Daoy (cell line): ENCODE data around the gene NLK. TPM values are rescaled to one million over a fixed set of nuclear protein-coding genes. Genes with fewer than 3 reads are reported as not detected.
"Not testable (repeated sequence)": the region's sequence is repeated elsewhere in the genome, so short reads cannot be mapped to it uniquely, and the experiment has no call there.

Experiments
- DNase-seq: peaks from one replicate; pipeline ENCODE4 v3.0.0-alpha.2; 2015; ENCODE audit warnings: low read depth
- total RNA-seq: library from RNA; depleted of rRNA; stranded (reverse); fragments of >200 nt; shearing (Covaris generic); gene quantifications from 2 replicates; pipeline ENCODE4 v1.2.3, GENCODE V29; 2014

The NLK gene
- total RNA-seq, 1 experiment from 2014 or later, result 15.8 TPM

DNA sequence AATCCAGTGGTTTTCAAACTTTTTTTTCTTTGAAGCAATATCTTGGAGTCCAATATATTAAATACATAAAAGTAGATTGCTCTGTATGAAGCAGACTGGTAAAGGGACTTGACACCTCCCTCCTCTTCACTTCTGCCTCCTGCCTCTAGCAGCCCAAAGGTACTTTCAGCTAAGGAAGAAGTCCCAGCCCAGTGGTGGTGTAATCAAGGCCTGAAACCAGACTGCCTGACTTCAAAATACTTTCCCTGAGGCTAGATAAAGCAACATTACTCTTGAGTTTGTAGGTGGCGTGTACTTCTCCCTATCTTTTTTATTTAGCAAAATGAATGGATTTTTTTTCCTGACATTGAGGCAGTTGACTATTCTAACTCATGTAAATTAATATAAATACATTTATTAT, 154.2 kb downstream of the NLK start:
- no peak for DNase-seq

GRCh38 chr17:28199115-28199514, 156.6 kb downstream of the NLK start:
- no peak for DNase-seq

DNA sequence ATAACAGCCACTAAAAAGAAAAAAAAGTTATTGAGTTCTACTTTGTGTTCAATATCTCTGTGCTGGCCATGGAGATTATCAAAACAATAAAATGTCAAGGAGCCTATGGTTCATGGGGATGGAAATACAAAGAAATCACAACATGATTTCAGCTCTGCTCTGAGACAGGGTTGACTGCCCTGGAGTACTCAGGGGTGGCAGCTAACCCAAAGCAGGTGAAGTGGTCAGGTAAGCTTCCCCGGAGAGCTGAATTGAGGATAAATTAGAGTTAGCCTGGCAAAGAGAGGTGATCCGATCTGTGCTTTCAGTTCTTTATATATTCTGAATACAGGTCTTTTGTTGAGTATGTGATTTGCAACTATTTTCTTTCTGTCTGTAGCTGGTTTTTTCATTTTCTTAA, 157.3 kb downstream of the NLK start:
- no peak for DNase-seq

DNA sequence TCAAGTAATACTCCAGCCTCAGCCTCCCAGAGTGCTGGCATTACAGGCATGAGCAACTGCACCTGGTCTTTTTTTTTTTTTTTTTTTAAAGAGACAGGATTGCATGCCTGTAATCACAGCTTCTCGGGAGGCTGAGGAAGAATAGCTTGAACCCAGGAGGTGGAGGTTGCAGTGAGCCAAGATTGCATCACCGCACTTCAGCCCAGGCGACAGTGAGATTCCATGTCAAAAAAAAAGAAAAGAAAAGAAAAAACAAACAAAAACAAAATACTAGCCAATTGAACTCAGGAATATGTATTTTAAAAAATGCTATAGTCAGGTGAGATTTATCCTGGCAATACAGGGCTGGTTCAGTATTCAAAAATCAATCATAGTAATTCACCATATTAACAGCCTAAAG, 158.8 kb downstream of the NLK start:
- no peak for DNase-seq

GRCh38 chr17:28204244-28204643, 161.8 kb downstream of the NLK start:
- DNase-seq, result no peak

DNA sequence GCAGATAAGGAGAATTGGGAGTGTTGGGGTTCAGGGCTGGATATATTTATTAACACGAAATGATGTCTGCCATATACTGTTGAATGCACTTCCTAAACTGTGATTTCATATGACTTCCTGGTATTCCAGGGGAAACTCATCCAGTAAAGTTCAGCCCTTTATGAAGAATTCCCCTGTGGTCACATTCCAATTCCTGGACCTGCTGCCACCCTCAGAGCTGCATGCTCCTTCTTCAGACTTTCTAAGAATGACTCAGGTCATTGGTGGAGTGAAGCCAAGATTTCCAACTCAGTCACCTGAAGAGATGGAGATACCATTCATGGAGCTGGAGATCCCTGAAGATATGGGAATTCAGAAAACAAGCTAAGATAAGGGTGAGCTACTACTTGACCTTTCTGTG, 162.3 kb downstream of the NLK start:
- peak; percentile 54 for DNase-seq

DNA sequence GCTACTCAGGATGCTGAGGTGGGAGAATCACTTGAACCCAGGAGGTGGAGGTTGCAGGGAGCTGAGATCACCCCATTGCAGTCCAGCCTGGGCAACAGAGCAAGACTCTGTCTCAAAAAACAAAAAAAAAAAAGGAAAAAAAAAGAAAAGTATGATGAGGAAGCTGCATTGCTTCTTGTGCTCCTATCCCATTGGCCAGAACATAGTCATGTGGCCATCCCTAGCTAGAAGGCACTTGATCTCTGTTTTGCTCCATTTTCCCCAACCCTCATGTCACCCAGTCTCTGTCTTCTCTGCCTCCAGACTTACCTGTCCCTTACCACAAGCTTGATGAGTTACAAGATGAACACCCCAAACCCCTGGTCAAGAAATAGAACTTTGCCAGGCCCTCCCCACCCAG, 163.8 kb downstream of the NLK start:
- no peak for DNase-seq

GRCh38 chr17:28211811-28212210, 169.3 kb downstream of the NLK start:
- DNase-seq, result no peak

DNA sequence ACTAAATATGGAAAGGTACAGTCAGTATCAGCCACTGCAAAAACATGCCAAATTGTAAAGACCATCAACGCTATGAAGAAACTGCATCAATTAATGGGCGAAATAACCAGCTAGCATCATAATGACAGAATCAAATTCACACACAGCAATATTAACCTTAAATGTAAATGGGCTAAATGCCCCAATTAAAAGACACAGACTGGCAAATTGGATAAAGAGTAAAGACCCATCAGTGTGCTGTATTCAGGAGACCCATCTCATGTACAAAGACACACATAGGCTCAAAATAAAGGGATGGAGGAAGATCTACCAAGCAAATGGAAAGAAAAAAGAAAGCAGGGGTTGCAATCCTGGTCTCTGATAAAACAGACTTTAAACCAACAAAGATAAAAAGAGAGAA, 171.1 kb downstream of the NLK start:
- not testable (repeated sequence) for DNase-seq

DNA sequence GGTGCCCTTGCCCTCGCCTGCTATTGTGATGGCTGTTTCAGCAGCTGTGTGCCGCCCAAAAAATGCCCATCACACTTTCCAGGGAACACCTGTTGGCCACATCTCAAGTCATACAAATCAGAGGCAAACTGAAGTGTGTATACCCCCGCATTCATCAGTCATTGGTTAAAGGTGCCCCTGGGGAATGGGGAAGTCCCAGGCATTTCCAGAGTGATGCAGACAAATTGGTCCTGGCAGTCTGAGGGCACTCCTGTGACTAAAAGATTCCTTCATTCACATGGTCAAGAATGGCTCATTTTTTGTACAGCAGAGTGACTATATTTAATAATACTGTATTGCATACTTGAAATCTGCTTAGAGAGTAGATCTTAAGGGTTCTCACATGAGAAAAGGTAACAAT, 173.6 kb downstream of the NLK start:
- peak; percentile 39 for DNase-seq

GRCh38 chr17:28216528-28216927, 174.1 kb downstream of the NLK start:
- peak; percentile 69 for DNase-seq

- DNase-seq, result peak; percentile 30
Measured at GRCh38 chr17:28219771-28220170, 177.3 kb downstream of the NLK start.

- peak; percentile 32 for DNase-seq
Measured at GRCh38 chr17:28221751-28222414, 179.4 kb downstream of the NLK start.

DNA sequence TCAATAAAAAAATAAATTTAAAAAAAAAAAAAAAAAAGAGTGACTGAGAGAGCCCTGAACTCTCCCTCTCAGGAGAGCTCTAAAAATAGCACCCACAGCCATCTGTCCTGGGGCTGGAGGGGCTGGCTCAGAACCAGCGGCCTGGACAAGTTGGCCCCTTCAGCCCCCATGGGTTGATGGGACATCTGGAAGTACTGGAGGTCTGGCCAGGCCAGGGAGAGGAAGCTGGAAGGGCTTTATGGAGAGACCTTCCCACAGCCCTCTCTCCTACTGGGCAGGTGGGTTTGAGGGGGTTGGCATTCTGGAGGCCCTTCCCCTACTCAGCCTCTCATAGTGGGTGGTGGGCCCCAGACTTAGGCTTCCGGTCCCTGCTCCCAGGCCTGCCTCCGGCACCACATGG, 182.8 kb downstream of the NLK start:
- no peak for DNase-seq

DNA sequence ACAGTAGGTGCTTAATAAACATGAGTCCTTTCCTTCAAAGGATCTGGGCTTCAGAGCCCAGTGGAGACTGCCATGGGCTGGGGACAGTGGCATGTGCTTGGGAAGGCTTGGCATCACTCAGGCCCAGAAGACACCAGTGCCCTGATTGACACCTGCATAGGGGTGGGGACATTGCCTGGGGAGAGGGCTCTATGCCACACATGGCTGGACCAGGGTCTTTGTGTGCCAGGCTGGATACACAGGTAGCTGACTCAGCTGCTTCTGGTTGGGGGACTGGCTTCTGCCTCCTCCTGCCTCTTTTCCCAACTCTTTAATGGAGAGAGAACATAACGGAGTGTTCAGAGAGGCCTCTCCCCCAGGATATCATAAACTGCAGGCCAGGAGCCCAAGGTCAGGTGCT, 183.4 kb downstream of the NLK start:
- no peak for DNase-seq

DNA sequence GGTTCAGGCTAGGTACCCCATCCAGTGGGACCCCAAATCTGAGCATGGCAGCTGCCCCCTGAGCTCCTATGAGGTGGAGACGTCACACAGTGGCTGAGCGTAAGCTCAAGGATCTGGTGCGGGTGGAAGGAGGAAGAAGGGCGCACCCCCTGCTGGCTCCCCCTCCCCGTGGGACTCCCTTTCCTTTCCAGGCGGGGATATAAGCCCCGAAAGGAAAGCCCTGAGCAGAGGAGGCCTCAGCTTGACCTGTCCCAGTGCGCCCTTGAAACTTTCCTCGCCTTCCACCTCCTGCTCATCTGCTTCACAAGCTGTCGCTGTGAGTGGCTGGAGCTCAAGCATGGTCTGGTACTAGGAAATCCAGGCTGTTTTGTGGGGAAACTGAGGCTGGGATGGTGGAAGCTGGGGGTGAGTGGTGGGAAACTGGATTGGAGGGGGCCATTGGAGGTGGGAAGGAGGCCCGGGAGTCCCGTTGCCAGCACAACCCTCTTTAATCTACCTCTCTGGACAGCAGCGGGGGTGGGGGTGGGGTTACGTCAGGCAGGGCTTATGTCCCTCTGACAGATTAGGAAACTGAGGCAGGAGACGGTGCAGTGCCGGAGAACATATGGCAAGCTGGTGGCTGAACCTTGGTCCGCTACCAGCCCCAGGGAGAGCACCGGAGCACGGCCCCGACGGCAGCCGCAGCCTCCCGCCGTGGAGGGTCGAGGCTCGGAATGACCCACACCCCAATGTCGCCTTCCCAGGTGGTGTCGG, 184.3 kb downstream of the NLK start:
- no peak for DNase-seq

- DNase-seq, result peak; percentile 84
Measured at GRCh38 chr17:28227316-28228108, 185.0 kb downstream of the NLK start.

DNA sequence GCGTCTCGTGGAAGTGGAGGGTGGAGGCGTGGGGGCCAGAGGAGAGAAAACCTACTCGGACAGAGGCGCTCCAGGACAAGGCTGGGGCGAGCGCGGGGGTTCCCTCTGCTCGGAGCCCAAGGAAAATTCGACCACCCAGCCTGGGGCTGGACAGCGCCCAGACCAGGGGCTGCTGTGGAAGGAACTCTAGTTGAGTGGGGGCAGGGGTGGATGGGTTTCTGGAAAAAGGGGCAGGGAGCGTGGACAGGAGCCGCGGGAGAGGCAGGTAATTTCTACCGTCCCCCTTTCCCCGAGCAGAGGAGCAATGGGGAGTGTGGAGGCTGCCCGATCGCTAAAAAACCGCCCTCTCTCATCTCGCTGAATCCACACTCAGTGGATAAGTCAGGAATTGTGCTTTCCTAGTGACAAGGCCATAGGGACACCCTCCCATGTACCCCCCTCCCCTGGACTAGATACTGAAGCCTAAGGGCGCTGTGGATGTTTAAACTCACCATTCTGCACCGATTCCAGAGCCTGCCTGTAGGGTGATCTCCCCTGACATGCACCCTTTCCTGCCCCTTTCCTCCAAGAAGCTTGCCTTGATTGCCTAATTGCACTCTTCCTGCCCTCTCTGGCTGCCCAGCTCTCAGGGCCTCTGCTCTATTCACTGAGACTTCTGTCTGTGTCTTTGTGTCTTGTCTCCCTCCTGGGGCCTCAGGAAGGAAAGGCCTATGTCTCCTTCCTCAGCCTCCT, 185.8 kb downstream of the NLK start:
- DNase-seq, result no peak

GRCh38 chr17:28228986-28229729, 186.7 kb downstream of the NLK start:
- no peak for DNase-seq

DNA sequence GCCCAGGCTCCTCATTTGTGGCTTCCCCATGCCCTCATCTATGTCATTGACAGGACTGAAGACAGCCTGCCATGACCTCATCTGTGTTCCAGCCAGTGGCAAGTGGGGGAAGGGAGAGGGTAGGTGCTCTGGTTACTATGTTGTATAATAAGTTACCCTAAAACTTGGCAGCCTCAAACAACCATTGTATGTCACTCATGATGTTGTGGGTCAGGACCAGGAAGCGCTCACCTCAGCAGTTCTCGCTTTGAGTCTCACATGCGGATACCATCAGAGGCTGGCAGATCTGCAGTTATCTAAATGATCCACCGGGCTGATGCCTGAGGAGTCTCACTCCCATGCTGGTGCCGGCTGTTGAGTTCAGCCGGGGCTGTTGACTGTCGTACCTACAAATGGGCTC, 187.5 kb downstream of the NLK start:
- no peak for DNase-seq

- not testable (repeated sequence) for DNase-seq
Measured at GRCh38 chr17:28230607-28231006, 188.1 kb downstream of the NLK start.
